GM10266 (cell line): ENCODE data around the gene HIVEP3.

Experiments used
- DNase-seq: peaks from one replicate; pipeline ENCODE4 v3.0.0; 2012; ENCODE audit errors: extremely low spot score
- CTCF ChIP-seq: IDR thresholded peaks from 2 replicates; pipeline ENCODE4 v1.5.1; 2012; ENCODE audit warnings: mild to moderate bottlenecking, low read depth; ENCODE audit not compliant: control insufficient read depth, insufficient read depth; ENCODE audit errors: missing control alignments

Gene HIVEP3

DNA sequence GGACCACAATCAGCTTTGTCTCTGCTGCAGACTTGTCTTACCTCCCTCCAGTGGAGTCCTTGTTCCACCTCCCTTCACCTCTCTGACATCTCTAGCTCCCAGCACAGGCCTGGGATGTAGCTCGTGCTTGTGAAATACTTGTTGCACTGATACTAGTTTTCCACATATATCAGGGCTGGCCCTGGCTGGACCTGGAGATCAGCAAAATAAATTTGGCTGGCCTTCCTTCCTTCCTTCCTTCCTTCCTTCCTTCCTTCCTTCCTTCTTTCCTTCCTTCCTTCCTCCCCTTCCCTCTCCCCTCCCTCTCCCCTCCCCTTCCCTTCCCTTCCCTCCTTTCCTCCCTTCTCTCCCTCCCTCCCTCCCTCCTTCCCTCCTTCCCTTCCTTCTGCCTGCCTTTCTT is 196.5 kb downstream of the HIVEP3 start:
- no peak for TF ChIP-seq CTCF
- no peak for DNase-seq

DNA sequence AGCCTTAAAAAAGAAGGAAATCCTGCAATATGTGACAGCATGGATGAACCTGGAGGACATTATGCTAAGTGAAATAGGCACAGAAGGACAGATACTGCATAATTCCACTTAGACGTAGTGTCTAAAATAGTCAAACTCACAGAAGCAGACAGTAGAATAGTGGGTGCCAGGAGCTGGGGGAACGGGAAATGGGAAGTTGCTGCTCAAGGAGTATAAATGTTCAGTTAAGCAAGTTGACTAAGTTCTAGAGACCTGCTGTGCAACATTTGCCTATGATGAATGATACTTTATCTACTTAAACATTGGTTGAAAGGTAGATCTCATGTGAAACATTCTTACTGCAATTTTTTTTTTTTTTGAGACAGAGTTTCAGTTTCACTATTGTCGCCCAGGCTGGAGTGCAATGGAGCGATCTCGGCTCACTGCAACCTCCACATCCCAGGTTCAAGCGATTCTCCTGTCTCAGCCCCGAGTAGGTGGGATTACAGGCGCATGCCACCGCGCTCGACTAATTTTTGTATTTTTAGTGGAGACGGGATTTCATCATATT is 197.8 kb downstream of the HIVEP3 start:
- no peak for TF ChIP-seq CTCF

DNA sequence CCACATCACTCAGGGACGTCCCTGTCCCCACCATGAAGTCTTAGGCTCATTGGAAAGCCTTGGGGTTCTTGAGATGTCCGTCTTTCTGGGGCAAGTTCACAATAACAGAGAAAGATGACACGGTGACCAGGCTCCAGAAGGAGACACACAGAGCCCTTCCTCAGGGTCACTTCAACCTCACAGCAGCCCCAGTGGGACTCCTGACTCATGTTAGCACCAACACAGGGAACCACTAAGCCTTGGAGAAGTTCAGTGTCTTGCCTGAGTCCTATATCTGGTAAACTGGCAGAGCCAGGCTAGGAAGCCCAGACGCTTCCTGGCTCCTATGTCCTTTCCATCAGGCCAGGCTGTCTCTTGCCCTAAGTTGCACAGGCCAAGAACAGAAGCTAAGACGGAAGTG is 199.1 kb downstream of the HIVEP3 start:
- TF ChIP-seq CTCF: no peak
- no peak for DNase-seq

More for the DNA sequence above, 197.8 kb downstream of the HIVEP3 start:
- no peak for DNase-seq

GRCh38 chr1:41719128-41719527 is 199.6 kb downstream of the HIVEP3 start:
- DNase-seq: no peak
- no peak for TF ChIP-seq CTCF

DNA sequence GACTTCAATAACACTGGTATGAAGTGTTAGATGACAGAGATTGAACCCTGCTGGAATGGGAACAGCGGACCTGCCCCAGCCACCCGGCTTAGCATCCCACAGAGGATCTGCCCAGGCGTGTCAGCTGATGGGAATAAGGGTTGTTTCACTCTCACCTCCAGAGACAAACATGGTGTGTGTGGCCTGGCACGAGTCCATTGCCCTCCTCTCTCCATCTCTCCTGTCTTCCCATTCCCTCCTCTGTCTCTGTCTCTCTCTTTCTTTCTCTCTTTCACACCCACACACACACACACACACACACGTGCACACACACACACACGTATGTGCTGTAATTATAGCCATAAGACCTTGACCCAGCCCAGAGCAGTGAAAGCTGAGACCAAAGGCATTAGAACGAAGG is 200.2 kb downstream of the HIVEP3 start:
- DNase-seq: no peak
- TF ChIP-seq CTCF: no peak

GRCh38 chr1:41716188-41717130 is 202.3 kb downstream of the HIVEP3 start:
- DNase-seq: no peak
- TF ChIP-seq CTCF: no peak
